CD1c-positive myeloid dendritic cell (primary cell): ENCODE measurements around the gene THRAP3.

Source experiments
- DNase-seq: peaks from one replicate; pipeline ENCODE4 v3.0.0-alpha.2; 2016; ENCODE audit errors: extremely low spot score

THRAP3 gene

DNA sequence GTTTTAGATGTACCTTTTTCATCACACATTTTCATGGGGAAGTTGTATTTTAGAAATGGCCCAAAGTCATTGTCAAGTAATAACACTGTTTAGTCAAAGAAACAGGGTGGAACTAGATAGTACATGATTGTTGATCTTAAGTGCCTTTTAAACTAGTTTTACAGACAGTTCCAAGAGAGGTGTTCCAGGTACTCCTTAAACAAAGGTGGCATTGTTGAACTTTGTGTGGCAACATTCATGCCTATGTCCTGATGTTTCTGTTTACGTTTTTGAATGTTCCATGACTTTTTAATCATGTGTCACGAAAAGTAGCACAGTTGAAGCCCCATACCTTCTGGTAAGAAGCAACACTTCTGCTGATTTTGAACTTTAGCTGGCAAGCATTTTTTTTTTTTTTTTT lies 72.8 kb downstream of the THRAP3 start:
- no peak for DNase-seq

DNA sequence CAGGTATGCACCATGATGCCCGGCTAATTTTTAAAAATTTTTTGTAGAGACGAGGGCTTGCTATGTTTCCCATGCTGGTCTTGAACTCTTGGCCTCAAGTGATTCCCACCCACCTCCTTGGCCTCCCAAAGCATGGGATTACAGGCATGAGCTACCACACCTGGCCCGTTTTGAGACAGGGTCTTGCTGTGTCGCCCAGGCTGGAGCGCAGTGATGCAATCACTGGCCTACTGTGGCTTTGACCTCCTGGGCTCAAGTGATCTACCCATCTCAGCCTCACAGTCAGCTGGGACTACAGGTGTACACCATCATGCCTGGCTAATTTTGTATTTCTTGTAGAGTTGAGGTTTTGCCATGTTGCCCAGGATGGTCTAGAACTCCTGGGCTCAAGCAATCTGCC lies 74.4 kb downstream of the THRAP3 start:
- no peak for DNase-seq

DNA sequence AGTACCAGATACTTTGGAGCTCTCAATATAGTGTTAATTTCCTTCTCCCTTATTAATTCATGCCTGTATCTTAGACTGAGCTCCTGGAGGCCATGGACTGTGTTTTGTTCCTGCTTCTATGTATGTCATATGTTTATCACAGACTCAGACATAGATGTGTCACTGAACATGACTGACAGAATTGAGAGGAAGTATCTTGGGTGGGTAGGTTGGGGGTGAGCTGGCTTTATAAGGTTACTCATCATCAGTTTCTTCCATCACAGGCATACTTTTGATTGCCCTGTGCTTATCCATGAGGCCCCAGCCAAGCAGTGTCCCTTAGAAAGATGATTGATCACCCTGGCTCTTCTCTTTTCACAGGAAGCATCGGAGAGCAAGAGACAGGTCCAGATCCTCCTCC lies 76.3 kb downstream of the THRAP3 start:
- peak; percentile 80 for DNase-seq

DNA sequence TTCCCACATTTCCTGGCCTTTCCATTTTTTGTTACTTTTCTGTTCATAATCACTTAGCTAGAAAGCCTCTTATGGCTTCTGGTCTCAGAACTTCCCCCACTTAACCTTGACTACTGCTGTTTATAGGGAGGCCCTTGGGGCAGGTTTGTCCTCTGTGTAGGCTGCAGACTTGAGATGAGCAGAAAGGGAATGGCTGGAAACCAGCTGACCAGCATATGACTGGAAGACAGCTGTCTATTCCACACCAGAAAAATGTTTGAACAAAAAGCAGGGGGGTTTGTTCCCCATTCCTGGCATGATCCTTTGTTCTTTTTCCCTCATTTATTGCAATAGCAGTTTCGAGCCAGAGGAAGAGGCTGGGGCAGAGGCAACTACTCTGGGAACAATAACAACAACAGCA lies 77.0 kb downstream of the THRAP3 start:
- DNase-seq, result no peak

DNA sequence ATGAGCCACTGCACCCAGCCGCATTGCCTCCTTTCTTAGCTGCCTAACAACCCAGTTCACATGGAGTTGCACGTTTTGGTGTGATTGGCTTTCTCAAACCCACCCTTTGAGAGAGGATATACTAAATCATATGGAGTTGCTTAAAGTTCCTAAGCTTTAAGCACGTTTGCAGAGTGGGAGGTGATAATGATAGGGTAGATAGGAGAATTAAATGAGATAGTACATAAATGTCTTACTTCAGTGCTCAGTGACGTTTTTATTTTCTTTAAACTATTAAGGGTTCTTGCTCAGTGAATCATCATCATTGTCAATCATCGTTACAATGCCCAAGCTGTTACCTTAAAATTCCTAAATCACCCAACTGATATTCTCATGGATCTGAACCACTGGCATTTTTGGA lies 79.0 kb downstream of the THRAP3 start:
- DNase-seq, result no peak

DNA sequence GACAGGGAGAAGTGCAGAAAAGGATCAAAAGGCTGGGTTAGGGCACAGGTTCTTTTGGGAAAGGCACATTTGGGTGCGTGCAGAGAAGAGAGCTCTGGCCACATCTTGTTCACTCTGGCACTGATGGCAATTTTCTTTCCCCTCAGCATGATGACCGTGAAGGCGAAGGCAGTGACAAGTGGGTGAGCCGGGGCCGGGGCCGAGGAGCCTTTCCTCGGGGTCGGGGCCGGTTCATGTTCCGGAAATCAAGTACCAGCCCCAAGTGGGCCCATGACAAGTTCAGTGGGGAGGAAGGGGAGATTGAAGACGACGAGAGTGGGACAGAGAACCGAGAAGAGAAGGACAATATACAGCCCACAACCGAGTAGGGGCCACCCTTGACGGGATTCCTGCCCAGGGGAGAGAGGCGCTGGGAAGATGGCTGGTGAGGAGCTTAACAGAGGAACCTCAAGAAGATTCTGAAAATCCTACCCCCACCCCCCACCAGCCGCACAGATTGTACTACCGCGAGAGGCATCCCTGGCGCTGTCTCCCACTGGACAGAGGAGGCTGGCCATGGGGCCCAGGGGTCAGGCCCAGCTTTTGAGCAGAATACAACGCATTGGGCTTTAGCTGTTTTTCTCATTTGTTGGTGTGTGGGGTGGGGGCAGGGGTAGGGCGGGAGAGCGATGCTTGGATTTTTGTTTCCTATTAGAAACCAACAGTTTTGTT lies 79.6 kb downstream of the THRAP3 start:
- no peak for DNase-seq

DNA sequence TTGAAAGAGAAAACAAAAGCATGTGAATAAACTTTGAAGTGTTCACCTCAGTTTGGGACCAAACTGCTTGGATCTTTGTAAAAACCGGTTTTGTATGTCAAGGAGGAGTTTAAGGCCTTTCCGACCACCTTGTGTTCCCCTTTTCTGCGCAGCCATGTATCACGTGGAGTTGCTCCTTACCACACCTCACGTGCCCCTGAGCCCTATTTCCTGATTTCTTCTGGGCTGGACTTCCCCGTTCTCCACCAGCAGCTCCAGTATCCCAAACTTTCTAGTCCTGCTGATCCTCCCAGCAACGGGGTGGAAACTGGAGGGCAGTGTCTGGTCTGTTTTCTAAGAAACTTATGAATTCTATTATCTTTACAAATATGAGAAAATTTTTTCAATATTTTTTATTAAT lies 80.3 kb downstream of the THRAP3 start:
- DNase-seq, result peak; percentile 88

DNA sequence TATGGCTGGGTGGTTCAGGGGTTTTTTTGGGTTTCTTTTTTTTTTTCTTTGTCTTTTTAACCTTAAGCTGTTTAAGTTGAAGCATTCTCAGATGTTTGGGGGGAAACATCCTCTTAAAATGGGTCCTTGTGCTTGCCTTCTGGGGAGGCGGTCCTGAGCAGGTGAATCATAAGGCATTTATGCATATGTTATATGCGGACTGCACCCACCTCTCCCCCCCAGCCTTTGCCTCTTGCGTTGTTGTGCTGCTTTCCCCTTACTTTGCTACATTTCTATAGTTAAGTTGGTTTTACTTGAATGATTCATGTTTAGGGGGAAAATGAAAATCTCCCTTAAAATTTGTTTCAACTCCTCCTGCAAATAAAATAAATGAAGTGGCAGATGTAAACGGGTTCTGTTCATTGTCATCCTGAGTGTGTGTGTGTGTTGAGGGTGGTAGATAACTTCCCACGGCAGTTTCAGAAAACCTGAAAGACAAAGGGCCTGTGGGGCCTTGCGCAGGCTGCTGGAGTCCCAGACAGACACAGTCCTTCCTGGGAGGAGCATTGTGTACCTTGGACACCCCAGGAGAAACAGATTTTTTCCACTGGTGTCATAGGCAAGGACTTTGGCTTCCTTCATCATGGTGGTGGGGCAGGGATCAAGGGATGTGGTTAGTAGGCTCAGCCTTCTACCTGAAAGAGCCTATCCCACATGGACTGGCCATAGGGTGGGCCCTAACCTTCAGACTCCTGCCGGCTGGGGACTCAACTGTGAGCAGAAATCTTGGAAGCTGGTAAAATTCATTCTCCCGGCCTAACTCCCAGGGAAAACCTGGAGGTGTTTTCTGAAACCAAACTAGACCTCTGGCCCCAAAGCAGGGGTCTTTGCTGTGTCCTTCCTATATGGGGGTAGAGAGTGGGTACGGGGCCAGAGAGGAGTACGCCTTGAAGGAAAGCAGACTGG lies 81.0 kb downstream of the THRAP3 start:
- no peak for DNase-seq

DNA sequence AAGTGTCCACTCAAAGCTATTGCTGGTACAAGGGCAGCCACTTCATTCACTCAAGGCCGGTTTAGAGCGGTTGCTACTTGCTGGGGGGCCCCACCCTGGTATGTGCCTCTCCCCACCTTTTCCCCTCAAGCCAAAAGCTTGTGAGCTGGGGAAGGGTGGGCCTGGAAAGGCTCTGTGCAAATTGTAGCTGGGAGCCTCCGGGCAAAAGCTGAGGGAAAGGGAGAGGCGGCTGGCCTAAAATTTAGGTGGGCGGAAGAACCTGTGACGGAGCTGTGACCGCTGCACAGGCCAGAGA lies 81.6 kb downstream of the THRAP3 start:
- DNase-seq, result no peak

DNA sequence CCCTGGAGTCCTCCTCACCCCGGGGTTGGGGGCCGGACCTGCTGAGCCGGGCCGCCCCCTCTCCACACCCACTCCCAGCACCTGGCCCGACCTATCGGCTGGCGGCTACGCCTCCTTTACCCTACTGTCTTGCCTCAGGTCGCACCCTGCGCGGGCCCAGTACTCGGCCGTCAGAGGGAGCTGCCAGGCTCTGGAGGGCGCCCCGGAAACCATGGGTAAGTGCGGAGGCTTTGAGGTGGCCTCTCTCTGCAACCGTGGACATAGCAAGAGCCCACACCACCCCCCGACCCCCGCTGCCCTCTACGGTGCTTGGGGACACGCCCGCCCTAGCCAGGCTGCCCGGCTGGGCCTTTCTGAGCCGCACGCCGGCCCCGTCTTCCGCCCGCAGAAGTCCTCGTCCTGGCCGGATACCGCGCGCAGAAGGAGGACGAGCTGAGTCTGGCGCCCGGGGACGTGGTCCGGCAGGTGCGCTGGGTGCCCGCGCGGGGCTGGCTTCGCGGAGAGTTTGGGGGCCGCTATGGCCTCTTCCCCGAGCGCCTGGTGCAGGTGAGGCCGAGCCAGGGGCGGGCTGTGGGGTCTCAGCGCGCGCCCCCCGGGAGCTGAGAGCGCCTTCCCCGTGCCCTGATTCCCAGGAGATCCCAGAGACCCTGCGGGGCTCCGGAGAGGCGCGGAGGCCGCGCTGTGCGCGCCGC lies 82.1 kb downstream of the THRAP3 start, which contains the start of gene SH3D21:
TSS of gene SH3D21 (plus strand) at position 159 of the 692 bp plus-strand sequence. CDS start at position 212, 53 bp downstream.
- DNase-seq, result peak; percentile 22

DNA sequence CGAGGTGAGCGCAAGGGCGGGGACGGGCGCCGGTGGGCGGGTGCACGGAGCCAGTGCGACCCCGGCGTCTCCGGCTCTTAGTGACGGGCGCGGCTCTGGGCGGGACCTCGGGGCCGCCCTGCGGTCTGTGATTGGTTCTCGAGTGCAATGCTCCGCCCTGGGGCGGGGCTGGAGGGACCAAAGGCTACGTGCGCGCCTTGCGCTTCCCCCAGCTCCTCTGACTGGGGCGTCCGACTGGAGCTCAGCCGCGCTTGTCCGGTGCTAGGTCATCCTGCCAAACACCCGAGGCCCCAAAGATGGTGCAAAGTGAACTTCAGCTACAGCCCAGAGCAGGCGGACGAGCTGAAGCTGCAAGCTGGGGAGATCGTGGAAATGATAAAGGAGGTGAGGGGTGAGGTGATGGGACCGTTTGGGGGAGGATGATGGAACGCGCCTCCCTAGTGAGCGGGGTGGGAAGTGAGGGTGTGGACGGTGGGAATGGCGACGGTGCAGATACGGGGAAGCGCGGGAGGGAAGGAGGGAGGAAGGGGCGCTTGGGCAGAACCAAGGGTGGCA lies 82.7 kb downstream of the THRAP3 start:
- DNase-seq, result peak; percentile 95

DNA sequence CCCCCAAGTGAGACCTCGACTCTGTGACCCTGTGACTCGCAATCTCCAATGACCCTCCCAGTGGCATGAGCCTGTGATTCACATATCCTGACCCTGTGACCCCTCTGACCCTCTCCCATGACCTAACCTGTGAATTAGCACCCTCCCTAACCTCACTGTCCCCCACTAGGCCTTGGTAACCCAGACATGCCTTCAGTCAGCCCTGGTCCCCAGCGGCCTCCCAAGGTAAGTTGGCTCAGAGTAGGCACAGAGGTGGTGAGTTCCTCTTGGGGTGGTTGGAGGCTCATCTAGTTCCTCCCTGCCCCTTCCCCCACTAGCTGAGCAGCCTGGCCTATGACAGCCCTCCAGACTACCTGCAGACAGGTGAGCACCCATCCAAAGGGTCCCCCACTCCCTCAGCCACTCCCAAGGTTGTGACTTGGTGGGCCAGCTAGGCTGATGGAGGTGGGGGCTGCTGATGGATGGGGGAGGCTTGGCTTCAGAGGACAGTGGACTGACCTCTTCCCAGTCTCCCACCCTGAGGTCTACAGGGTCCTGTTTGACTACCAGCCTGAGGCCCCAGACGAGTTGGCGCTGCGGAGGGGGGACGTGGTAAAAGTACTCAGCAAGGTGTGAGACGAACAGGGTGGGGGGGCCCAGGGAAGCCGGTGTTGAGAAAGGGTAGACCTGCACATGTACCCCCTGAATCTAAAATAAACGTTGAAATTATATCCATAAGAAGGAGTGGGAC lies 83.5 kb downstream of the THRAP3 start:
- no peak for DNase-seq

DNA sequence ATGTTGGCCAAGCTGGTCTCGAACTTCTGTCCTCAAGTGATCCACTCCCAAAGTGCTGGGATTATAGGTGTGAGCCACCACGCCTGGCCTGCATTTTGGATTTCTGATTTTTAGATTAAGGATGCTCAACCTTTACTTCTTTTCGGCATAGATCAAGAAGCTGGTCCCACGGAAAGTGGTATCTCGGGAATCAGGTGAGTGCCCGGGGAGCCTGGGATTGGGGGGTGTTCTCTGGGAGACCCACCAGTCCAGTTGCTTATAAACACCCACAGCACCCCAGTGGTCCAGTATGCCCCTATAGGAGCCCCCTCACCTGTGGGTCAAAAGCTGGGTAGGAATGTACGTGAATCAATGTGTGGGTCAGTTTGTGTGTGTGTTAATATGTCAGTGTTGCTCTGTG lies 85.2 kb downstream of the THRAP3 start:
- no peak for DNase-seq

DNA sequence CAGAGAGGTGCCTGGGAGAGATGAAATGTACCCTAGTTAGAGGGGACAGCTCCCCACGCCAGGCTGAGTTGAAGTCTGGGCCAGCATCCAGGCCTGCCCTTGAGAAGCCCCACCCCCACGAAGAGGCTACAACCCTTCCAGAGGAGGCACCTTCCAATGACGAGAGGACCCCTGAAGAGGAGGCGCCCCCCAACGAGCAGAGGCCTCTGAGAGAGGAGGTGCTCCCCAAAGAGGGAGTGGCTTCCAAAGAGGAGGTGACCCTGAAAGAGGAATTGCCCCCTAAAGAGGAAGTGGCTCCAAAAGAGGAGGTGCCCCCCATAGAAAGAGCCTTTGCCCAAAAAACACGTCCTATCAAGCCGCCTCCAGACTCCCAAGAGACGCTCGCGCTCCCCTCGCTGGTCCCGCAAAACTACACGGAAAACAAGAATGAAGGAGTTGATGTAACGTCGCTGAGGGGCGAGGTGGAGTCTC lies 96.1 kb downstream of the THRAP3 start:
- peak; percentile 58 for DNase-seq

DNA sequence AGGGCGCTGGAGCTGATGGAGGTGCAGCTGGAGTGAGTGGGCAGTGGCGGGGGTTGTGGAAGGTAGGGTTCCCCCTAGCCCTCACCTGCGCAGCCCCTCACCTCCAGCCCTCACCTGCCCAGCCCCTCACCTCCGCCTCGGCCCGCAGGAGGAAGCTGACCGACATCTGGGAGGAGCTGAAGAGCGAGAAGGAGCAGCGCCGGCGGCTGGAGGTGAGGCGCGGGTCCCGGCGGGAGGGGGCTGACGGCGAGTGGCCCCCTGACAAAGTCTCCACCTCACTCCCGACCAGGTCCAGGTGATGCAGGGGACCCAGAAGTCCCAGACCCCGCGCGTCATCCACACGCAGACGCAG lies 96.5 kb downstream of the THRAP3 start:
- DNase-seq, result no peak

DNA sequence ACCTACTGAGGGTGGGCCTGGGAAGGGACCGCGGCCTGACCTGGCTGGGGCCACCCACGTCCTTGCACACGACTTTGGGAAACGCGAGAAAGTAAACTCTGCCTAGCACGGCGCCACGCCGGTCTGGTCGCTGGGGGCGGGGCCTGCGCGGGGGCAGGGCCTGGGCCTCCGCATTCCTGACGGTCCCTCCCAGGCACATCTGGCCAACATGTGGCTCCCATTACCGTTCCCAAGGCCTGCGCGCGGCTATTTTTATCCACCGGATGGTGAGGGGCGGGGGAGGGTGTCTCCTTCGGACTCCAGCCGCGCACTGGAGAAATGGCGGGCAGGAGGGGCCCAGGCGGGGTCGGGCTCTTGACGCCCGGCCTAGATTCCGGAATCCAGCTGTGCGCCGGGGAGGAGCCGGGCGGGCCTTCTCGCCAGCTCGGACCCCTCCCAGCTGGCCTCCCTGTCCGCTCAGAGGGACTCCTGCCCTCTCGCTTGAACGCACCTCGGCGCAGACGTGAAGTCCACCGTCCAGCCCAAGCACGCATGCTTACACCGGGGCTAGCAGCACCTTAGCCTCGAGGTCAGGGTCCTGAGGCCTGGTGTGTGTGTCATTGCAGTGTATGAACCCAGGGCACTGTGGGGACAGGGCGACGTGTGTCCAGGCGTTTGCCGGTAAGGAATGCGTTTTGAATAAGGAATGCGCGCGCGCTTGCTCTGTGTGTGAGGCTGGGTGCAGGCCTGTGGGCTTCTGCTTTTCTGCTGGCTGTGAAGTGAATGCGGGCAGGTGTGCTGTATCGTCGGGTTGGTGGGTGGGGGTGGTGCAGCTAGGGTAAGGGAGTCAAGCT lies 97.1 kb downstream of the THRAP3 start:
- DNase-seq, result peak; percentile 50

DNA sequence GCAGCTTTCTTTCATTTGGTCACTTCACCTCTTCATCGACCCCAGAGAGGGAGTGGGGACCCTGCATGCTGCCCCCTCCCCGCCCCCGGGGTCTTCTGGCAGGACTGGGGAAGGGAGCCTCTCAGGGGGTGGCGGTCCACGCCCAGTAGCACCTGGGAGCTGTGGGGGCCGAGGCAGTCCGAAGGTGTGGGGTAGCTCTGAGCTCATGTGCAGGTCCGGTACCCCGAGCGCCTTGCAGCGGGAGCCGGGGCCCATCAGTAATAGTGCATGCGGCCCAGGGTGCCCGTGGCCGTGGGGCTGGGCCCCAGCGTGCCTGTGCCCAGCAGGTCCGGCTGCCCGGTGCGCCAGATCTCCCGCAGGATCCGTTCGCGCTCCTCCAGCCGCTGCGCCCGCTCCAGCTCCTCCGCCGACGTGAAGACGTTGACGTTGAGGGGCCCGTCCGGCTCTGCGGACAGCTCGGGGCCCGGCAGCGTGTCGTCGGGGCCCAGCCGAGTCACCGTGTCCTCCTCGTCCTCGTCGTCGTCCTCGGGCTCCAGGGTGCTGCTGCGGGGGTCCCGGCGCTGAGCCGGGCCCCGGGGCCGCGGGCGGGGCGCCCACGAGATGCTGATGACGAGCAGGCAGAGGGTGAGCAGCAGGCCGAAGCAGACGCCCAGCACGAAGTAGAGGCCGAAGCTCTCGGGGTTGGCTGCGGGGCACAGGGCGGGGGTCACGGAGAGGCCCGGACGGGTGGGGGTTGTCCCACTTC lies 98.0 kb downstream of the THRAP3 start:
- DNase-seq, result no peak

DNA sequence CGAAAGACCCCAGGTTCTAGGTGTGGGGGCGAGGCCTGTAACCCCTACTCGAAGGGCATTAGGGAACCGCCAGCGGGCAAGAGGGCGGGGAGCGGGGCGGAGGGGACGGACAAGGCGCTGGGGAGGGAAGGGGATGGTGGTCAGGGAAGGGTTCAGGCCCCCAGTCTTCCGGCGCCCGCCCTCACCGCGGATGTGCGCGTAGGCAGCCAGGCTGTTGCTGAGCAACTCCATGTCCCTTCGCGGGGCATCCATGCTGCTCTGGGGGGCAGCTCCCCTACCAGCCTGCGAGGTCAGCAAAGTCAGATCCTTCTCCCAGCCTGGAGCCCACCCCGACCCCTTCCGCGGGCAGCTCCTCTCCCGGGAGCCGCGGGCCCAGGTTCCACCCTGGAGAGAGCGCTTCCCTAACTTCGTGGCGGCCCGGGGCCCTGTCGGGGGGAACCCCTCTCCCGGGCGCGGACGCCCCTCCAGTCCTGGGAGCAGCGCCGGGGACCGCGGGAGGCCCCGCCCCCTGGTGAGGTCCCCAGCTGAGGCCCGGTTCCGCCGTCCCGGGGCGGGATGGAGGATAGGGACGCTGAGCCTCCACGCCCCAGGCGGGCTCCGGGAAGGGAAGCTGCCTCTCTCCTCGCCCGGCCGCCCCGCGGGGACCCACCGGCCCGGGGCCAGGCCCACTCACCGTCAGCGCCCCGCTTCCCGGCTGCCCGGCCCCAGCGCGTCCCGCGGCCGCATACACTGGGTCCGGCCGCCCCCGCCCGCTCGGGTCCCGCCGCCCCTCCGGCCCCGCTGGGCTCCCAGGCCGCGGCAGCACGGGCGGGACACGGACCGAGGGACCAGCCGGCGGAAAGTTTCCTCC lies 98.8 kb downstream of the THRAP3 start:
- DNase-seq, result peak; percentile 45
